Small intestine (tissue), 7 donors: ENCODE results near the gene TMED10. TPM values are rescaled to one million over a fixed set of nuclear protein-coding genes. Genes with fewer than 3 reads are reported as not detected.

ENCODE experiments used
- DNase-seq, 2 donors: peaks; one replicate each; pipeline versions ENCODE4 v3.0.0 to v3.0.0-alpha.2; 2013
- FAIRE-seq: peaks from 2 replicates; lab custom pipeline; 2012; peaks lifted over from hg19 to GRCh38; lab: Jason Lieb, UNC
- H3K27ac ChIP-seq, 3 donors: one replicate each; pipeline ENCODE4 v1.5.1; 2013; ENCODE audit warnings: low read length in 2 of 3, mild to moderate bottlenecking in 2 of 3, control low read depth in 1 of 3, inconsistent platforms in 1 of 3, low read depth in 1 of 3, moderate library complexity in 1 of 3
- H3K27me3 ChIP-seq, 3 donors: one replicate each; pipeline ENCODE4 v1.6.1; 2013; ENCODE audit warnings: low read length in 3 of 3, inconsistent platforms in 1 of 3; ENCODE audit not compliant: control insufficient read depth in 3 of 3, insufficient read depth in 3 of 3
- H3K36me3 ChIP-seq, 3 donors: one replicate each; pipeline ENCODE4 v1.6.1; 2013; ENCODE audit warnings: low read length in 3 of 3, inconsistent platforms in 1 of 3, low read depth in 1 of 3, mild to moderate bottlenecking in 1 of 3, moderate library complexity in 1 of 3; ENCODE audit not compliant: control insufficient read depth in 3 of 3, insufficient read depth in 2 of 3
- H3K4me1 ChIP-seq, 3 donors: one replicate each; pipeline ENCODE4 v1.6.1; 2013; ENCODE audit warnings: low read length in 2 of 3, inconsistent platforms in 1 of 3, low read depth in 1 of 3, mild to moderate bottlenecking in 1 of 3, moderate library complexity in 1 of 3; ENCODE audit not compliant: control insufficient read depth in 3 of 3, insufficient read depth in 2 of 3
- H3K4me3 ChIP-seq, 3 donors: one replicate each; pipeline ENCODE4 v1.5.1; 2013; ENCODE audit warnings: low read length in 3 of 3, control low read depth in 1 of 3, inconsistent platforms in 1 of 3, low read depth in 1 of 3, mild to moderate bottlenecking in 1 of 3, moderate library complexity in 1 of 3
- H3K9me3 ChIP-seq, 2 donors: one replicate each; pipeline ENCODE4 v1.6.1; 2013; ENCODE audit warnings: low read depth in 1 of 2, low read length in 1 of 2; ENCODE audit not compliant: control insufficient read depth in 2 of 2, insufficient read depth in 1 of 2
- WGBS, 3 donors: extraction: QIAGEN DNeasy Blood & Tissue Kit; methylation state at CpG; one replicate each; pipeline ENCODE4 v1.1.7; 2013; 5-methylcytosine and 5-hydroxymethylcytosine counted together
- polyA plus RNA-seq, 4 donors: library from polyadenylated mRNA; stranded (reverse) in 3 of 4; unstranded in 1 of 4; fragments of 200-250 nt in 3 of 4; fragments of 120-200 nt in 1 of 4; gene quantifications; one replicate each; pipeline versions ENCODE4 v1.2.1 to v1.2.3, GENCODE V29; 2013
- donor health status: healthy with polysubstance abuse.
- donor health status: control.
- donor health status: control.
- donor health status: Bipolar disorder and iron deficiency.
- donor health status: healthy.

Gene TMED10
- polyA plus RNA-seq, 4 donors, result 26.4 to 260 (median 135) TPM

- peaks cover 0 to 10% (median 0%) of the 10 kb centered on the region in 3 donors for H3K36me3 ChIP-seq
- peaks cover 0 to under 1% (median 0%) of the 10 kb centered on the region in 3 donors for H3K4me1 ChIP-seq
- H3K9me3 ChIP-seq, result no peaks in the 10 kb centered on the region
- FAIRE-seq (no peak), DNase-seq (no peak)
- H3K27me3 ChIP-seq, result no peaks in the 10 kb centered on the region
- peak overlapping the region in 1 of 3 donors; percentile 22 for H3K27ac ChIP-seq
- 63 to 83% (median 82%) methylated on average over 8 of the region's 8 CpGs for WGBS, 3 donors
- no peak overlapping the region for H3K4me3 ChIP-seq
Observed at GRCh38 chr14:75165586-75166391, 10.6 kb downstream of the TMED10 start.

- DNase-seq, result no peak
- H3K4me3 ChIP-seq, result no peak overlapping the region
- H3K9me3 ChIP-seq, result no peaks in the 10 kb centered on the region
- 42 to 90% (median 83%) methylated on average over 1 of the region's 1 CpG for WGBS, 3 donors
- H3K27ac ChIP-seq, result no peak overlapping the region
- no peaks in the 10 kb centered on the region for H3K27me3 ChIP-seq
- peaks cover 0 to 9% (median 0%) of the 10 kb centered on the region in 3 donors for H3K36me3 ChIP-seq
- no peak for FAIRE-seq
- H3K4me1 ChIP-seq, result peaks cover 0 to 4% (median 2%) of the 10 kb centered on the region in 3 donors
Observed at GRCh38 chr14:75164809-75165208, 11.6 kb downstream of the TMED10 start.

GRCh38 chr14:75163677-75164076 lies 12.7 kb downstream of the TMED10 start:
- H3K27ac ChIP-seq, result no peak overlapping the region
- H3K27me3 ChIP-seq, result no peaks in the 10 kb centered on the region
- peaks cover 0 to 14% (median 6%) of the 10 kb centered on the region in 3 donors for H3K4me1 ChIP-seq
- no peaks in the 10 kb centered on the region for H3K9me3 ChIP-seq
- DNase-seq, result peak in 1 of 2 donors; percentile 53
- FAIRE-seq, result no peak
- 80 to 91% (median 81%) methylated on average over 2 of the region's 2 CpGs for WGBS, 3 donors
- peaks cover 0 to 8% (median 0%) of the 10 kb centered on the region in 3 donors for H3K36me3 ChIP-seq
- no peak overlapping the region for H3K4me3 ChIP-seq

- no peak for FAIRE-seq
- Histone ChIP-seq H3K9me3 (no peaks in the 10 kb centered on the region), H3K27me3 (no peaks in the 10 kb centered on the region), H3K4me1 (peaks cover 0 to 14% (median 6%) of the 10 kb centered on the region in 3 donors), H3K4me3 (no peak overlapping the region), H3K27ac (no peak overlapping the region), H3K36me3 (peaks cover 0 to 12% (median 0%) of the 10 kb centered on the region in 3 donors)
- no peak for DNase-seq
- 75 to 86% (median 79%) methylated on average over 3 of the region's 3 CpGs for WGBS, 3 donors
Observed at GRCh38 chr14:75162631-75163030, 13.8 kb downstream of the TMED10 start.

- no peaks in the 10 kb centered on the region for H3K27me3 ChIP-seq
- H3K9me3 ChIP-seq, result no peaks in the 10 kb centered on the region
- FAIRE-seq (no peak), DNase-seq (no peak)
- peaks cover 0 to 14% (median 6%) of the 10 kb centered on the region in 3 donors for H3K4me1 ChIP-seq
- no peak overlapping the region for H3K4me3 ChIP-seq
- H3K36me3 ChIP-seq, result peaks cover 0 to 9% (median 0%) of the 10 kb centered on the region in 3 donors
- H3K27ac ChIP-seq, result no peak overlapping the region
- whole genome bisulfite sequencing, 3 donors, result 95 to 97% (median 96%) methylated on average over 6 of the region's 6 CpGs
Observed at GRCh38 chr14:75158843-75159614, 17.4 kb downstream of the TMED10 start.

GRCh38 chr14:75156901-75157300 lies 19.5 kb downstream of the TMED10 start:
- Histone ChIP-seq H3K9me3 (no peaks in the 10 kb centered on the region), H3K4me3 (no peak overlapping the region), H3K36me3 (peaks cover 0 to 7% (median under 1%) of the 10 kb centered on the region in 3 donors), H3K4me1 (peaks cover 0 to 19% (median 6%) of the 10 kb centered on the region in 3 donors), H3K27ac (no peak overlapping the region), H3K27me3 (no peaks in the 10 kb centered on the region)
- no peak for FAIRE-seq
- WGBS, 3 donors, result 84 to 90% (median 88%) methylated on average over 3 of the region's 3 CpGs
- DNase-seq, result no peak

- H3K27ac ChIP-seq, result no peak overlapping the region
- DNase-seq (no peak), FAIRE-seq (no peak)
- WGBS, 3 donors, result 84 to 100% (median 97%) methylated on average over 1 of the region's 1 CpG
- peaks cover 0 to 10% (median 1%) of the 10 kb centered on the region in 3 donors for H3K36me3 ChIP-seq
- peaks cover 0 to 19% (median 6%) of the 10 kb centered on the region in 3 donors for H3K4me1 ChIP-seq
- no peak overlapping the region for H3K4me3 ChIP-seq
- H3K9me3 ChIP-seq, result no peaks in the 10 kb centered on the region
- no peaks in the 10 kb centered on the region for H3K27me3 ChIP-seq
Observed at GRCh38 chr14:75156111-75156510, 20.3 kb downstream of the TMED10 start.

GRCh38 chr14:75155169-75155568 lies 21.2 kb downstream of the TMED10 start:
- 61 to 74% (median 65%) methylated on average over 3 of the region's 3 CpGs for WGBS, 3 donors
- FAIRE-seq, result no peak
- Histone ChIP-seq H3K36me3 (peaks cover 1 to 14% (median 3%) of the 10 kb centered on the region in 3 donors), H3K4me3 (no peak overlapping the region), H3K9me3 (no peaks in the 10 kb centered on the region), H3K4me1 (peaks cover 0 to 18% (median 6%) of the 10 kb centered on the region in 3 donors), H3K27ac (no peak overlapping the region), H3K27me3 (no peaks in the 10 kb centered on the region)
- DNase-seq, result no peak
